Stimulated activated CD4-positive, alpha-beta T cell treated with anti-CD3 and anti-CD28 coated beads, TNF-alpha, amount 100 ng/mL, for 24 hours (primary cell): ENCODE data around the gene AGMO.

ENCODE experiments used
- DNase-seq, 3 experiments: peaks; one replicate each; pipeline ENCODE4 v3.0.0-alpha.2; 2020; ENCODE audit warnings: low read depth in 3 of 3

Gene AGMO

GRCh38 chr7:15561835-15562234 lies at the start of gene AGMO:
AGMO (minus strand) TSS chr7:15562015.
- no peak for DNase-seq

- DNase-seq, result no peak
Measured at GRCh38 chr7:15610503-15610902, 48.7 kb upstream of the AGMO start.

- no peak for DNase-seq
Measured at GRCh38 chr7:15609287-15609686, 47.5 kb upstream of the AGMO start.

- no peak for DNase-seq
Measured at GRCh38 chr7:15607529-15608210, 45.9 kb upstream of the AGMO start.

GRCh38 chr7:15606561-15606960 lies 44.7 kb upstream of the AGMO start:
- DNase-seq, result no peak

- no peak for DNase-seq
Measured at GRCh38 chr7:15604166-15604565, 42.4 kb upstream of the AGMO start.

GRCh38 chr7:15603124-15603523 lies 41.3 kb upstream of the AGMO start:
- DNase-seq, result no peak

GRCh38 chr7:15602236-15602635 lies 40.4 kb upstream of the AGMO start:
- no peak for DNase-seq

- no peak for DNase-seq
Measured at GRCh38 chr7:15601175-15601574, 39.4 kb upstream of the AGMO start.

GRCh38 chr7:15600298-15600697 lies 38.5 kb upstream of the AGMO start:
- no peak for DNase-seq

- DNase-seq, result no peak
Measured at GRCh38 chr7:15594461-15594860, 32.6 kb upstream of the AGMO start.

- DNase-seq, result no peak
Measured at GRCh38 chr7:15593382-15593781, 31.6 kb upstream of the AGMO start.

- DNase-seq, result no peak
Measured at GRCh38 chr7:15586266-15586665, 24.5 kb upstream of the AGMO start.

GRCh38 chr7:15584575-15584974 lies 22.8 kb upstream of the AGMO start:
- no peak for DNase-seq

GRCh38 chr7:15582773-15583172 lies 21.0 kb upstream of the AGMO start:
- no peak for DNase-seq

- no peak for DNase-seq
Measured at GRCh38 chr7:15581352-15581951, 19.6 kb upstream of the AGMO start.

- no peak for DNase-seq
Measured at GRCh38 chr7:15580604-15581351, 19.0 kb upstream of the AGMO start.

- DNase-seq, result no peak
Measured at GRCh38 chr7:15577600-15577999, 15.8 kb upstream of the AGMO start.

GRCh38 chr7:15571301-15571878 lies 9.6 kb upstream of the AGMO start:
- no peak for DNase-seq

GRCh38 chr7:15567652-15568051 lies 5.8 kb upstream of the AGMO start:
- DNase-seq, result no peak

GRCh38 chr7:15567036-15567435 lies 5.2 kb upstream of the AGMO start:
- no peak for DNase-seq

GRCh38 chr7:15566476-15566875 lies 4.7 kb upstream of the AGMO start:
- DNase-seq, result no peak

GRCh38 chr7:15560968-15561367 lies 847 bp downstream of the AGMO start:
- no peak for DNase-seq
